Chondrocyte (in vitro differentiated cells): Measurements from ENCODE around the gene LPO. TPM values are rescaled to one million over a fixed set of nuclear protein-coding genes. Genes with fewer than 3 reads are reported as not detected.

Source experiments
- DNase-seq: peaks from one replicate; pipeline ENCODE4 v3.0.0; 2021; ENCODE audit warnings: mixed read lengths, low spot score
- H3K27ac Mint-ChIP-seq: one replicate; pipeline ENCODE4 v1.8.0; 2021; ENCODE audit warnings: mild to moderate bottlenecking, moderate library complexity, mixed read lengths; ENCODE audit not compliant: unreplicated experiment
- H3K27me3 Mint-ChIP-seq: 2 replicates; pipeline ENCODE4 v1.8.0; 2021; ENCODE audit warnings: low read depth, mixed read lengths
- H3K36me3 Mint-ChIP-seq: 2 replicates; pipeline ENCODE4 v1.8.0; 2021; ENCODE audit warnings: low read depth, mixed read lengths
- H3K4me1 Mint-ChIP-seq: 2 replicates; pipeline ENCODE4 v1.8.0; 2021; ENCODE audit warnings: low read depth, mild to moderate bottlenecking, mixed read lengths
- H3K4me3 Mint-ChIP-seq: one replicate; pipeline ENCODE4 v1.8.0; 2021; ENCODE audit warnings: mild to moderate bottlenecking, moderate library complexity, mixed read lengths; ENCODE audit not compliant: unreplicated experiment
- H3K9me3 Mint-ChIP-seq: 2 replicates; pipeline ENCODE4 v1.8.0; 2021; ENCODE audit warnings: low read depth, mixed read lengths
- long read RNA-seq: library from polyadenylated mRNA; stranded (forward); transcript quantifications from one replicate; pipeline ENCODE4 v2.0.0, GENCODE V29; 2021
- total RNA-seq: library from RNA; stranded (reverse); gene quantifications from 3 replicates; pipeline ENCODE4 v1.2.1, GENCODE V29; 2021
- TF ChIP-seq, protein P1 (sequence below): fragments of 200-600 bp; sonication (generic); IDR thresholded peaks from 2 replicates; pipeline ENCODE4 v1.5.0; 2021; ENCODE audit warnings: antibody characterized with exemption, mild to moderate bottlenecking, moderate library complexity

The LPO gene
- total RNA-seq: not detected in 3 replicates
- long read RNA-seq: 0 reads

DNA sequence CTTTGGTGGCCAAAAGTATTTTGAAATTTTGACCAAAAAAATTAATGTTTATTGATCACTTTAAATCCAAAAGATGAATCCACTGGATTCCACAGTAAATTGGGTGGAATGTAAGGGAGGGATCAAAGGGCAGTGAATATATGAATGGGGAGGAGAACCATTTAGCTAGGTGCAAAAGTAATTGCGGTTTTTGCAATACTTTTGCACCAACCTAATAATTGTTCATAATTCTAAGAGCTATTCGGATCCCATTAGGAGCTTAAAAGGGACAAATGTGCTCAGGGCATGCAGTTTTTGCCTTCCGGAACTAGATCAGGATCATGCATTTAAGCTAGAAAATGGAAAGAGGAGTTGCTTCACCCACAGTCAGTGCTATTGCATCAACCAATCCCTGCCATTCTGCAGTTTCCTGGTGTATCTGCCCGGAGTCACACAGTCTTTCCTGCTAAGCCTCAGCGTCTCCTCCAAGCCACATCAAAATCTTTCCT, at the start of gene LPO:
Gene LPO, plus strand, starts transcription at position 438 of the 488 bp plus-strand sequence. CDS start 4,396 bp downstream, outside the sequence.
- no peak within 1 kb of the TSS for H3K27ac Mint-ChIP-seq
- DNase-seq: no peak
- no peak within 1 kb of the TSS for H3K4me3 Mint-ChIP-seq
- TF ChIP-seq, protein P1, sequence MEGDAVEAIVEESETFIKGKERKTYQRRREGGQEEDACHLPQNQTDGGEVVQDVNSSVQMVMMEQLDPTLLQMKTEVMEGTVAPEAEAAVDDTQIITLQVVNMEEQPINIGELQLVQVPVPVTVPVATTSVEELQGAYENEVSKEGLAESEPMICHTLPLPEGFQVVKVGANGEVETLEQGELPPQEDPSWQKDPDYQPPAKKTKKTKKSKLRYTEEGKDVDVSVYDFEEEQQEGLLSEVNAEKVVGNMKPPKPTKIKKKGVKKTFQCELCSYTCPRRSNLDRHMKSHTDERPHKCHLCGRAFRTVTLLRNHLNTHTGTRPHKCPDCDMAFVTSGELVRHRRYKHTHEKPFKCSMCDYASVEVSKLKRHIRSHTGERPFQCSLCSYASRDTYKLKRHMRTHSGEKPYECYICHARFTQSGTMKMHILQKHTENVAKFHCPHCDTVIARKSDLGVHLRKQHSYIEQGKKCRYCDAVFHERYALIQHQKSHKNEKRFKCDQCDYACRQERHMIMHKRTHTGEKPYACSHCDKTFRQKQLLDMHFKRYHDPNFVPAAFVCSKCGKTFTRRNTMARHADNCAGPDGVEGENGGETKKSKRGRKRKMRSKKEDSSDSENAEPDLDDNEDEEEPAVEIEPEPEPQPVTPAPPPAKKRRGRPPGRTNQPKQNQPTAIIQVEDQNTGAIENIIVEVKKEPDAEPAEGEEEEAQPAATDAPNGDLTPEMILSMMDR: no peak
- H3K9me3 Mint-ChIP-seq: no peaks in the 10 kb centered on the region
- H3K36me3 Mint-ChIP-seq: no peaks in the 10 kb centered on the region
- H3K4me1 Mint-ChIP-seq: no peaks in the 10 kb centered on the region
- H3K27me3 Mint-ChIP-seq: peaks cover 73% of the 10 kb centered on the region

DNA sequence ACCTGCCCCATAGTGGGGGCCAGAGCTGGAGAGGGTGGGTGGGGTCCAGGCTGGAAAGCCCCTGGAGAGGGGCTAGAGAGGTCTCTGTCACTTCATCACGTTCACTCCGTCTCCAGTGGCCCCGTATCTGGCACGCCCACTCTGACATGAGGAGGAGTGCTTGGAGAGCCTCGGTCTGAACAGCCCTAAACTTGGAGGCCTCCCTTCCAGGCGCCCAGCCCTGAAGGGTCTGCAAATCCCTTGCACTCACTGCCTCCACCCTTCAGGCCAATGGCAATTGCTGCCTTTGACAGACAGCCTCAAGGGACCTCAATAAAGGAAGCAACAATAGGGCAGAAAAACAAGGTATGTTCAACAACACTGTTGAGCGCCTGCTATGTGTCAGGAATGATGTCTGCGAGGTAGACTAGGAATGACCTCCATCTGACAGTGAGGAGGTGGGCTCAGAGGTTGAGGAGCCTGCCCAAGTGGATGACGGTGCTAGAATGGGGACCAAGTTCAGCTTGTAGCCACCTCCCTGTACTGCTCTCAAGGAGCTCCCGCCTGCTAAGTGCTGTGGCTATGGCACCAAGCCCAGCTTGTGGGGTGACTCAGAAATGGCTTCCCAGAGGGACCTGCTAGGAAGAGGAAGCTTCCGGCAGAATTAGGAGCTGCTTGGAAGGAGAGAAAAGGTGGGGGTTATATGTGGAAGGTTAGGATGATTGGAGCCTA, 48.8 kb upstream of the LPO start:
- TF ChIP-seq, protein P1: no peak
- DNase-seq: no peak
- Mint-ChIP-seq H3K4me1 (peaks cover 6% of the 10 kb centered on the region), H3K4me3 (no peak overlapping the region), H3K9me3 (no peaks in the 10 kb centered on the region), H3K36me3 (no peaks in the 10 kb centered on the region), H3K27ac (no peak overlapping the region), H3K27me3 (peaks cover 37% of the 10 kb centered on the region)

DNA sequence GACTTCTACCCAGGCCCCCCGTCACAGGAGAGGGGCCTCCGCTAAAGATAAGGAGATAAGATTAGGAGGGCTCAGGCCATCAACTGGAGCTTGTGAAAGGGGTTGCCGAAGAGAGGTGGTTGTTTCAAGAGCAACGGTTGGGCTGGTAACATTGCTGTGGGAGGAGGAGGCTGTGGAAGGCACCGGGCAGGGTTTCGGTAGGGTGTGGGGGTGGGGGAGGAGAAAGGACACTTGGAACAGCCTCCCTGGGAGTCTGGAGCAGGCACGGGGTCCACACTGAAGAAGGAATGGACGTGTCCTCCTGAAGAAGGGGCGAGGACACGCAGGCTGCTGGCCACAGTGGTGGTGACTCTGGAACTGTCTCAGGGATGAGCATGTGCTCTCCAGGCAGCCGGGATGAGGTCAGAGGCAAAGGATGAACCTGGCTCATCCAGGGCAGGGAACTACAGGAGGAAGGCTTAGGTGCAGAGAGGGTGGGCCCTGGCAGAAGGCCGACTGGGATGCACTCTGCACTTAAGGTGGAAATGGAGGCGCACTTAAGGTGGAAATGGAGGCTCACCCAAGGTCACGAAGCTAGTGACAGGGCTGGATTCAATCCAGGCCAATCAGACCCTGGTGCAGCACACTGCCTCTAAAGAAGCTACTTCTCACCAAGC, 47.0 kb upstream of the LPO start:
- peaks cover 43% of the 10 kb centered on the region for H3K27me3 Mint-ChIP-seq
- no peak for DNase-seq
- no peaks in the 10 kb centered on the region for H3K9me3 Mint-ChIP-seq
- TF ChIP-seq, protein P1: no peak
- H3K4me3 Mint-ChIP-seq: no peak overlapping the region
- peaks cover 6% of the 10 kb centered on the region for H3K4me1 Mint-ChIP-seq
- no peaks in the 10 kb centered on the region for H3K36me3 Mint-ChIP-seq
- no peak overlapping the region for H3K27ac Mint-ChIP-seq

DNA sequence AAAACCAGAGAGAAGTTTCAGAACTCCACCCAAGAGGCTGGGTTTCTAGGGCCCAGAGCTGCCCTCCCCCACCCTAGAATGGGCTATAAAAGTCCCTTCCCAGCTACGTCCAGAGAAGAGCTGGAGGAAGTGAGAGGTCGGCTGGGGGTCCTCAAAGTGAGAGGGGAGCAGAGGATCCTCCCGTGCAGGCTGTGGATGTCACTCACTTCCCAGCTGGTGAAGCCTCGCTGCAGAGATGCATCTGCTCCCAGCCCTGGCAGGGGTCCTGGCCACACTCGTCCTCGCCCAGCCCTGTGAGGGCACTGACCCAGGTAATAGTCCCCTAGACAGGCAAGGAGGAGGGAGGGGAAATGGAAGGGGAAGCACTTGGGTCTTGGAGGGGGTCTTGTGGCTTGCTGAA, 45.8 kb upstream of the LPO start, which contains the start of gene EPX:
Gene EPX, plus strand, starts transcription at position 115 of the 400 bp plus-strand sequence. Its CDS starts 121 bp downstream, at position 236.
- Mint-ChIP-seq H3K36me3 (no peaks in the 10 kb centered on the region), H3K27ac (no peak within 1 kb of the TSS), H3K9me3 (no peaks in the 10 kb centered on the region), H3K27me3 (peaks cover 48% of the 10 kb centered on the region), H3K4me1 (peaks cover 6% of the 10 kb centered on the region), H3K4me3 (no peak within 1 kb of the TSS)
- TF ChIP-seq, protein P1: no peak
- DNase-seq: no peak

DNA sequence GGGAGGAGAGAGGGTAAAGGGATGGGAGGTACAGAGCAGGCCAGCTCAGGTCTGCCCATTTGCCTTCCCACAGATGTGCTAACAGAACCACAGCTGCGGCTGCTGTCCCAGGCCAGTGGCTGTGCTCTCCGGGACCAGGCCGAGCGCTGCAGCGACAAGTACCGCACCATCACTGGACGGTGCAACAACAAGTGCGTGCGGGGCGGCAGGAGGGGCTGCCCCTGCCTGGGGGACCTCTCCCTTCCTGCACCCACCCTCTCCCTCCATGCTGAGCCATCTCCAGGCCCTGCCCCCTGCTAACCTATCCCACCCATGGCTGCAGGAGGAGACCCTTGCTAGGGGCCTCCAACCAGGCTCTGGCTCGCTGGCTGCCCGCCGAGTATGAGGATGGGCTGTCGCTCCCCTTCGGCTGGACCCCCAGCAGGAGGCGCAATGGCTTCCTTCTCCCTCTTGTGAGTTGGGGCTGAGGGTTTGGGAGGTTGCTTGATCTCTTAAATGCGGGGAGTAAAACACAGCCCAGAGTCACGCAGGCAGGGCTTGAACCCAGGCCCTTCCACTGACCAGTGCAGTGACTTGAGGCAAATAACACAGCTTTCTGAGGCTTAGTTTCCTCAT, 44.6 kb upstream of the LPO start:
- no peak for DNase-seq
- Mint-ChIP-seq H3K27ac (no peak overlapping the region), H3K36me3 (no peaks in the 10 kb centered on the region), H3K9me3 (no peaks in the 10 kb centered on the region), H3K4me1 (peaks cover 6% of the 10 kb centered on the region), H3K4me3 (no peak overlapping the region), H3K27me3 (peaks cover 42% of the 10 kb centered on the region)
- TF ChIP-seq, protein P1: no peak
